Rectal smooth muscle tissue (tissue), 1 donor: ENCODE measurements around the gene CASQ2.

Experiments used
- H3K27ac ChIP-seq: one replicate; pipeline ENCODE4 v1.7.0; 2013; ENCODE audit warnings: low read depth, low read length, inconsistent platforms
- H3K27me3 ChIP-seq: one replicate; pipeline ENCODE4 v1.7.0; 2013; ENCODE audit warnings: low read length; ENCODE audit not compliant: control insufficient read depth, insufficient read depth
- H3K36me3 ChIP-seq: one replicate; pipeline ENCODE4 v1.7.0; 2013; ENCODE audit warnings: low read length; ENCODE audit not compliant: control insufficient read depth, insufficient read depth
- H3K4me1 ChIP-seq: one replicate; pipeline ENCODE4 v1.7.0; 2013; ENCODE audit warnings: low read length; ENCODE audit not compliant: control insufficient read depth, insufficient read depth
- H3K4me3 ChIP-seq: one replicate; pipeline ENCODE4 v1.7.0; 2013; ENCODE audit warnings: low read length
- H3K9ac ChIP-seq: one replicate; pipeline ENCODE4 v1.7.0; 2013; ENCODE audit warnings: low read length

CASQ2 gene

GRCh38 chr1:115748401-115749150, 19.9 kb downstream of the CASQ2 start:
- no peaks in the 10 kb centered on the region for H3K27me3 ChIP-seq
- no peak overlapping the region for H3K4me3 ChIP-seq
- H3K4me1 ChIP-seq = peaks cover 26% of the 10 kb centered on the region
- H3K36me3 ChIP-seq = no peaks in the 10 kb centered on the region
- H3K27ac ChIP-seq = peak overlapping the region; percentile 90
- no peak overlapping the region for H3K9ac ChIP-seq

- peaks cover 19% of the 10 kb centered on the region for H3K4me1 ChIP-seq
- no peak overlapping the region for H3K27ac ChIP-seq
- no peaks in the 10 kb centered on the region for H3K36me3 ChIP-seq
- H3K9ac ChIP-seq = no peak overlapping the region
- H3K4me3 ChIP-seq = no peak overlapping the region
- no peaks in the 10 kb centered on the region for H3K27me3 ChIP-seq
Observed at GRCh38 chr1:115746021-115746690, 22.4 kb downstream of the CASQ2 start.

- Histone ChIP-seq H3K9ac (no peak overlapping the region), H3K36me3 (no peaks in the 10 kb centered on the region), H3K27me3 (no peaks in the 10 kb centered on the region), H3K4me1 (peaks cover 17% of the 10 kb centered on the region), H3K27ac (no peak overlapping the region), H3K4me3 (no peak overlapping the region)
Observed at GRCh38 chr1:115744646-115745275, 23.8 kb downstream of the CASQ2 start.

- Histone ChIP-seq H3K9ac (no peak overlapping the region), H3K36me3 (no peaks in the 10 kb centered on the region), H3K4me1 (no peaks in the 10 kb centered on the region), H3K27me3 (no peaks in the 10 kb centered on the region), H3K27ac (no peak overlapping the region), H3K4me3 (no peak overlapping the region)
Observed at GRCh38 chr1:115740811-115741210, 27.7 kb downstream of the CASQ2 start.

GRCh38 chr1:115732316-115732715, 36.2 kb downstream of the CASQ2 start:
- H3K36me3 ChIP-seq = no peaks in the 10 kb centered on the region

GRCh38 chr1:115729756-115730155, 38.8 kb downstream of the CASQ2 start:
- no peak overlapping the region for H3K4me3 ChIP-seq
- peaks cover 4% of the 10 kb centered on the region for H3K4me1 ChIP-seq
- no peaks in the 10 kb centered on the region for H3K27me3 ChIP-seq
- no peak overlapping the region for H3K27ac ChIP-seq
- H3K9ac ChIP-seq = no peak overlapping the region
- H3K36me3 ChIP-seq = no peaks in the 10 kb centered on the region

More at GRCh38 chr1:115732316-115732715, 36.2 kb downstream of the CASQ2 start:
- H3K4me3 ChIP-seq = no peak overlapping the region
- no peaks in the 10 kb centered on the region for H3K27me3 ChIP-seq
- H3K27ac ChIP-seq = no peak overlapping the region
- no peak overlapping the region for H3K9ac ChIP-seq
- H3K4me1 ChIP-seq = peaks cover 4% of the 10 kb centered on the region

GRCh38 chr1:115728341-115728740, 40.2 kb downstream of the CASQ2 start:
- Histone ChIP-seq H3K9ac (no peak overlapping the region), H3K4me3 (no peak overlapping the region), H3K4me1 (peaks cover 4% of the 10 kb centered on the region), H3K27ac (peak overlapping the region; percentile 69), H3K36me3 (no peaks in the 10 kb centered on the region), H3K27me3 (no peaks in the 10 kb centered on the region)

GRCh38 chr1:115727706-115728249, 40.7 kb downstream of the CASQ2 start:
- Histone ChIP-seq H3K4me1 (peaks cover 4% of the 10 kb centered on the region), H3K4me3 (no peak overlapping the region), H3K36me3 (no peaks in the 10 kb centered on the region), H3K9ac (no peak overlapping the region), H3K27me3 (no peaks in the 10 kb centered on the region), H3K27ac (peak overlapping the region; percentile 69)

GRCh38 chr1:115726570-115726969, 41.9 kb downstream of the CASQ2 start:
- Histone ChIP-seq H3K4me1 (peaks cover 4% of the 10 kb centered on the region), H3K36me3 (no peaks in the 10 kb centered on the region), H3K27me3 (no peaks in the 10 kb centered on the region), H3K9ac (no peak overlapping the region), H3K27ac (no peak overlapping the region), H3K4me3 (no peak overlapping the region)

GRCh38 chr1:115726161-115726560, 42.4 kb downstream of the CASQ2 start:
- Histone ChIP-seq H3K4me1 (peaks cover 4% of the 10 kb centered on the region), H3K27me3 (no peaks in the 10 kb centered on the region), H3K36me3 (no peaks in the 10 kb centered on the region), H3K4me3 (no peak overlapping the region), H3K9ac (no peak overlapping the region), H3K27ac (no peak overlapping the region)

- Histone ChIP-seq H3K27me3 (no peaks in the 10 kb centered on the region), H3K27ac (no peak overlapping the region), H3K9ac (no peak overlapping the region), H3K36me3 (no peaks in the 10 kb centered on the region), H3K4me1 (peaks cover 4% of the 10 kb centered on the region), H3K4me3 (no peak overlapping the region)
Observed at GRCh38 chr1:115725600-115725999, 42.9 kb downstream of the CASQ2 start.

- no peaks in the 10 kb centered on the region for H3K27me3 ChIP-seq
- H3K36me3 ChIP-seq = no peaks in the 10 kb centered on the region
Observed at GRCh38 chr1:115723756-115724155, 44.8 kb downstream of the CASQ2 start.

More at GRCh38 chr1:115723756-115724155, 44.8 kb downstream of the CASQ2 start:
- no peak overlapping the region for H3K27ac ChIP-seq
- H3K4me3 ChIP-seq = no peak overlapping the region
- peaks cover 4% of the 10 kb centered on the region for H3K4me1 ChIP-seq
- no peak overlapping the region for H3K9ac ChIP-seq
